ENCODE data around the gene COPZ2.
"Not testable (repeated sequence)": the region's sequence is repeated elsewhere in the genome, so short reads cannot be mapped to it uniquely, and the experiment has no call there.

Gene COPZ2

DNA sequence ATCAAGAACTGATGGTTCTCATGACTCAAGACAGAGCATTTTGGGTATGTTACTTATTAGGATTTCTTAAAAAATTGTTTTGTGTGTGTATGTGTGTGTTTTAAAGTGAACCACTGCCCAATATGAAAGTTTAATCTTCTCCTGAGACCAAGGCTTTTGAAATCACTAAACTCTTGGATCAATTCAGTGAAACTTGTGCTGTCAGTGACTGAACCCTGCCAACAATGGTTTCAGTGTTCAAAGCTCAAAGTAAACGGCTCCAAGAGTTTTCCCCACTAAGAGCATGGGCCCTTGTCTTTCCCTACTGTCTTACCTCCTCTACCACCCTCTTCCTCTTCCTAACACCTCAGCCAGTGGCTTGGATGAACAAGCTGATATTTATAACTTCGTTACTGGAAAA lies 32.6 kb upstream of the COPZ2 start:
- no peak overlapping the region for H3K4me3 ChIP-seq (ENCODE audit: low read depth, low read length)
- TF ChIP-seq, protein P1, sequence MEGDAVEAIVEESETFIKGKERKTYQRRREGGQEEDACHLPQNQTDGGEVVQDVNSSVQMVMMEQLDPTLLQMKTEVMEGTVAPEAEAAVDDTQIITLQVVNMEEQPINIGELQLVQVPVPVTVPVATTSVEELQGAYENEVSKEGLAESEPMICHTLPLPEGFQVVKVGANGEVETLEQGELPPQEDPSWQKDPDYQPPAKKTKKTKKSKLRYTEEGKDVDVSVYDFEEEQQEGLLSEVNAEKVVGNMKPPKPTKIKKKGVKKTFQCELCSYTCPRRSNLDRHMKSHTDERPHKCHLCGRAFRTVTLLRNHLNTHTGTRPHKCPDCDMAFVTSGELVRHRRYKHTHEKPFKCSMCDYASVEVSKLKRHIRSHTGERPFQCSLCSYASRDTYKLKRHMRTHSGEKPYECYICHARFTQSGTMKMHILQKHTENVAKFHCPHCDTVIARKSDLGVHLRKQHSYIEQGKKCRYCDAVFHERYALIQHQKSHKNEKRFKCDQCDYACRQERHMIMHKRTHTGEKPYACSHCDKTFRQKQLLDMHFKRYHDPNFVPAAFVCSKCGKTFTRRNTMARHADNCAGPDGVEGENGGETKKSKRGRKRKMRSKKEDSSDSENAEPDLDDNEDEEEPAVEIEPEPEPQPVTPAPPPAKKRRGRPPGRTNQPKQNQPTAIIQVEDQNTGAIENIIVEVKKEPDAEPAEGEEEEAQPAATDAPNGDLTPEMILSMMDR (IDR thresholded peaks at IDR 0.05; ENCODE audit: insufficient read depth, low read depth, low read length, missing control alignments): no peak
- DNase-seq (ENCODE audit: low read depth): no peak

GRCh38 chr17:48068491-48068961 lies 30.9 kb upstream of the COPZ2 start:
- TF ChIP-seq, protein P1 (IDR thresholded peaks at IDR 0.05; ENCODE audit: insufficient read depth, low read depth, low read length, missing control alignments): peak; percentile 42
- no peak overlapping the region for H3K4me3 ChIP-seq (ENCODE audit: low read depth, low read length)
- peak; percentile 41 for DNase-seq (ENCODE audit: low read depth)

DNA sequence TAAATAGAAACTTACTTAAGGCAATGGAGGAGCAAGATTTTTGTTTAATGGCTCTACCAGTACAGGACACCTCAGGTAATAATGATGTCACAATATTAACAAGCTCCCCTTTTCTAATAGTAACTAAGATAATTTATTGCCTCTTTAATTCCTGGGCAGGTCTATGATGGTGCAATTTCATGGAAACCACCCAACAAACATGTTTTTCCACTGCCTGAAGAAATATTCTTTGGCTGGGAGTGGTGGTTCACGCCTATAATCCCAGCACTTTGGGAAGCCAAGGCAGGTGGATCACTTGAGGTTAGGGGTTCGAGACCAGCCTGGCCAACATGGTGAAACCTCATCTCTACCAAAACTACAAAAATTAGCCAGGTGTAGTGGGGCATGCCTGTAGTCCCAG lies 30.2 kb upstream of the COPZ2 start:
- H3K4me3 ChIP-seq (ENCODE audit: low read depth, low read length); DNase-seq (ENCODE audit: low read depth): not testable (repeated sequence)

DNA sequence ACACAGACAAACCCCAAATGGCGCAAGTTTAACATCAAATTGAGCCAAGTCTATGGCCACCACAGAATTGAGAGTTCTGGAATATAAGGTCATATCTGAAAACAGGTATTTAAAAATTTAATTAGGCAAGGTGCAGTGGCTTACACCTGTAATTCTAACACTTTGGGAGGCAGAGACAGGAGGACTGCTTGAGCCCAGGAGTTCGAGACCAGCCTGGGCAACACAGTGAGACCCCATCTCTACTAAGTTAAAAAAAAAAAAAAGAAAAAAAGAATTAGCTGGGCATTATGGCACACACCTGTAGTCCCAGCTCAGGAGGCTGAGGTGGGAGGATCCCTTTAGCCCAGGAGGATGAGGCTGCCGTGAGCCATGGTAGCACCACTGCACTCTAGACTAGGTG lies 29.6 kb upstream of the COPZ2 start:
- H3K4me3 ChIP-seq (ENCODE audit: low read depth, low read length): no peak overlapping the region
- DNase-seq (ENCODE audit: low read depth): no peak
- TF ChIP-seq, protein P1 (IDR thresholded peaks at IDR 0.05; ENCODE audit: insufficient read depth, low read depth, low read length, missing control alignments): no peak

DNA sequence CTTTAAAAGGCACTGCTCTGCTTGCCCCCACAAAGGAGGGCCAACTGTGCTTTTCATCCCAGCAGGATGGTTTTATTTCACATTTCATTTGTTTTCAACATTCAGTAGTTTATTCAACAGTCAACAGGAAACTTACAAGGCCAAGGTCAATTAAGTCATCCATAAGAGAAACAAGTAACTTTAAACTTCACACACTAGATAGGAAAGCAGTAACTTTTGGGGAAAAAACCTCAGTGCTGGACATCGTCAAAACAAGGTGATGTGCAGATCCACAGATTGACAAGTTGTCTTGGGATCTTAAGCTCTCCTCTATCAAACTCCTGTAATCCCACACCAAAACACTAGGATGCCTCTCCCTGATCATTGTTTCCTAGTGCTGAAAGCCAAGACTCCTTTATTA lies 29.1 kb upstream of the COPZ2 start:
- TF ChIP-seq, protein P1 (IDR thresholded peaks at IDR 0.05; ENCODE audit: insufficient read depth, low read depth, low read length, missing control alignments): no peak
- no peak overlapping the region for H3K4me3 ChIP-seq (ENCODE audit: low read depth, low read length)
- no peak for DNase-seq (ENCODE audit: low read depth)

GRCh38 chr17:48066192-48066591 lies 28.6 kb upstream of the COPZ2 start:
- no peak for DNase-seq (ENCODE audit: low read depth)
- TF ChIP-seq, protein P1 (IDR thresholded peaks at IDR 0.05; ENCODE audit: insufficient read depth, low read depth, low read length, missing control alignments): no peak
- no peak overlapping the region for H3K4me3 ChIP-seq (ENCODE audit: low read depth, low read length)

- no peak overlapping the region for H3K4me3 ChIP-seq (ENCODE audit: low read depth, low read length)
- TF ChIP-seq, protein P1 (IDR thresholded peaks at IDR 0.05; ENCODE audit: insufficient read depth, low read depth, low read length, missing control alignments): no peak
- no peak for DNase-seq (ENCODE audit: low read depth)
These were observed 27.0 kb upstream of the COPZ2 start for GRCh38 chr17:48064638-48065037.
